GM08714 (cell line): ENCODE measurements around the gene RPL22.

Source experiments
- H3K4me3 ChIP-seq: fragments of 200-500 bp; sonication (Bioruptor generic); 2 replicates; pipeline ENCODE4 v1.5.1; 2014; ENCODE audit warnings: mild to moderate bottlenecking, low read length, inconsistent platforms
- ZNF274 ChIP-seq: IDR thresholded peaks from 2 replicates; pipeline ENCODE4 v1.6.1; 2012; ENCODE audit warnings: mild to moderate bottlenecking, low read depth, low read length

Gene RPL22

GRCh38 chr1:6152181-6152580, 47.2 kb downstream of the RPL22 start:
- no peak for TF ChIP-seq ZNF274
- no peak overlapping the region for H3K4me3 ChIP-seq

GRCh38 chr1:6151291-6151822, 48.0 kb downstream of the RPL22 start:
- no peak overlapping the region for H3K4me3 ChIP-seq
- TF ChIP-seq ZNF274 = no peak

- H3K4me3 ChIP-seq = no peak overlapping the region
- no peak for TF ChIP-seq ZNF274
Observed at GRCh38 chr1:6150006-6150938, 49.1 kb downstream of the RPL22 start.

- no peak for TF ChIP-seq ZNF274
Observed at GRCh38 chr1:6149597-6149996, 49.8 kb downstream of the RPL22 start.

GRCh38 chr1:6148497-6149241, 50.7 kb downstream of the RPL22 start:
- no peak overlapping the region for H3K4me3 ChIP-seq
- no peak for TF ChIP-seq ZNF274

More at GRCh38 chr1:6149597-6149996, 49.8 kb downstream of the RPL22 start:
- no peak overlapping the region for H3K4me3 ChIP-seq

GRCh38 chr1:6145864-6146410, 53.5 kb downstream of the RPL22 start:
- TF ChIP-seq ZNF274 = no peak
- no peak overlapping the region for H3K4me3 ChIP-seq

- no peak for TF ChIP-seq ZNF274
- H3K4me3 ChIP-seq = no peak overlapping the region
Observed at GRCh38 chr1:6145396-6145750, 54.0 kb downstream of the RPL22 start.

- TF ChIP-seq ZNF274 = no peak
- no peak overlapping the region for H3K4me3 ChIP-seq
Observed at GRCh38 chr1:6144647-6145395, 54.6 kb downstream of the RPL22 start.

- H3K4me3 ChIP-seq = no peak overlapping the region
- no peak for TF ChIP-seq ZNF274
Observed at GRCh38 chr1:6144175-6144574, 55.2 kb downstream of the RPL22 start.

GRCh38 chr1:6143395-6143794, 56.0 kb downstream of the RPL22 start:
- H3K4me3 ChIP-seq = no peak overlapping the region
- TF ChIP-seq ZNF274 = no peak

- TF ChIP-seq ZNF274 = no peak
- H3K4me3 ChIP-seq = no peak overlapping the region
Observed at GRCh38 chr1:6142734-6143133, 56.7 kb downstream of the RPL22 start.

GRCh38 chr1:6142036-6142621, 57.3 kb downstream of the RPL22 start:
- no peak overlapping the region for H3K4me3 ChIP-seq
- TF ChIP-seq ZNF274 = no peak

- no peak overlapping the region for H3K4me3 ChIP-seq
- no peak for TF ChIP-seq ZNF274
Observed at GRCh38 chr1:6141592-6141991, 57.8 kb downstream of the RPL22 start.

- TF ChIP-seq ZNF274 = no peak
- no peak overlapping the region for H3K4me3 ChIP-seq
Observed at GRCh38 chr1:6140413-6140812, 59.0 kb downstream of the RPL22 start.

GRCh38 chr1:6137758-6138157, 61.6 kb downstream of the RPL22 start:
- TF ChIP-seq ZNF274 = no peak
- no peak overlapping the region for H3K4me3 ChIP-seq
